ENCODE measurements around the gene RCBTB2.

The RCBTB2 gene

GRCh38 chr13:48443442-48444208 lies 89.3 kb downstream of the RCBTB2 start:
- no CpG with 5 or more reads among the region's 1 CpG for WGBS
- Histone ChIP-seq H3K4me3 (ENCODE audit: low read length) (no peak overlapping the region), H3K36me3 (ENCODE audit: insufficient read depth, low read length) (no peaks in the 10 kb centered on the region), H3K27ac (ENCODE audit: low read depth, low read length) (no peak overlapping the region), H3K9me3 (ENCODE audit: insufficient read depth, low read depth, low read length) (no peaks in the 10 kb centered on the region), H3K9ac (ENCODE audit: low read depth, low read length) (no peak overlapping the region), H3K27me3 (ENCODE audit: insufficient read depth, low read length) (no peaks in the 10 kb centered on the region), H3K4me1 (ENCODE audit: insufficient read depth, low read length) (no peaks in the 10 kb centered on the region)

All from HUES64 (cell line).